Right forelimb (tissue), 1 donor: ENCODE data around the gene C9.
"Not testable (repeated sequence)": the region's sequence is repeated elsewhere in the genome, so short reads cannot be mapped to it uniquely, and the experiment has no call there.

Experiments
- DNase-seq: peaks from one replicate; pipeline ENCODE4 v3.0.0-alpha.2; 2018

The C9 gene

DNA sequence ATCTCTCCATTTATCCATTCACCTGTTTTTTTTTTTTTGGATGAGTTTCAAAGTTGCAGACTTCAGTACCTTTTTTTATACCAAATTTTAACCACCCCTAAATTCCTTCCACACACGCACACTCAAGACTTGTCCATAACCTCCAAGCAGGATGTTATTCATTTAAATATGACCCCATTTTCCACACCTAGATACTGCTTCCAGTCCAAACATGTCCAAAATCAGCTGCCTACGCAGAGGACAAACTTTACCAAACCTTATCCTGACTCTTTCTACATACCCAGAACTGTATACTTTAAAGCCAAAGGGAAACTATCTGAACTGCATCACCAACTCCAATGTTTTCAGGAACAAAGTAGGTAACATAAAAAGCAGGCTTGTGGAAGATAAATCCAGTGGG is 108.9 kb downstream of the C9 start:
- no peak for DNase-seq

DNA sequence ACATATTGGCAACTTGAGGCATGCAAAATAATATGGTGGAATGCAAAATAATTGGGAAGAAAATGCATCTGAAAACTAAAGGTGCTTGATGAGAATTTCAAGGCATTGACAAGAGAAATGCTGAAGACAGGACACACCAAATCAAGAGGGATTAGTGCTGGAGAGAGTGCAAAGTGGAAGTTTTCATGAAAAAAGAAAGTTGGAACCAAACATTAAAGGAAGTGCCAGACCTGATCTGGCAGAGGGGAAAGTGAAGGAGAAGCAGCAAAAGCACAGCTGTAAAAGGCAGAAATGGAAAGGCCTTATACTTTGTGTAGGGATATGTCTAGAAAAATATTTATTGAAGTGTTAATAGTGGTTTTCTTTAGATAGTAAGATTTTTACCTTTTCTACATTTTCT is 109.6 kb downstream of the C9 start:
- no peak for DNase-seq

DNA sequence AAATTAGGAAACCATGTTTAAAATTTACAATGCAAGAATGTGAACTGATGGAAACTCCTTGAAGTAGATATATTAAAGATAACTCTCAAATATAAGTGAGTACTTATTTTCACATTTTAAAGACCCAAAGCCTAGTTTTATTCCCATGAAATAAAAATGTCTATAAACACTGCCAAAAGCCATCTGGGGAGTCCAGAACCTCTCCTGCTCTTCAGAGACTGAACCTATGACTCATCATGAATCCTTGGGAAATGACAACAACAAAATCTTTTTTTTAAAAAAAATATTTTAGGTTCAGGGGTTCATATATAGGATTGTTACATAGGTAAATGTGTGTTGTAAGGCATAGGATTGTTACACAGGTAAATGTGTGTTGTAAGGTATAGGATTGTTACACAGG is 111.1 kb downstream of the C9 start:
- DNase-seq: no peak

DNA sequence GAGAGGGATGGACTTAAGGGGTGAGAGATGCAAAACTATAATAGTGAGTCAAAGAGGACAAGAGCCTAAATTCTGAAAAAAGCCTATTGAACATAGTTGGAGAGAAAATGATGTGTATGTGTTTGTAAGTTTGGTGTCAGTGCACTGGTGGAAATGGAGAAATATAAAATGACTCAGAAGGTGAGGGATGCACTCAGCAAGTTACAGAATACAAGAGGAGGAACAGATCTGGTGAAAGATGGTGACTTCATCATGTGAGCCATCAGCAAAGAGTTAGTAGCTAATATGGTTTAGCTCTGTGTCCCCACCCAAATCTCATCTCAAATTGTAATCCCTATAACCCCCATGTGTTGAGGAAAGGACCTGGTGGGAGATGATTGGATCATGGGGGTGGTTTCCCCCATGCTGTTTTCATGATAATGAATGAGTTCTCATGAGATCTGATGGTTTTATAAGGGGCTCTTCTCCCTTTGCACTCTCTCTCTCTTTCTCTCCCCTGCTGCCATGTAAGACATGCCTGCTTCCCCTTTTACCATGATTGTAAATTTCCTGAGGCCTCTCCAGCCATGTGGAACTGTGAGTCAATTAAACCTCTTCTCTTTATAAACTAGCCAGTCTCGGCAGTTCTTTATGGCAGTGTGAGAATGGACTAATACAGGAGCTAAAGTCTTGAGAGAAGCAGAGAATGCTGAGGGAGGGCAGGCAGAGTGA is 114.6 kb downstream of the C9 start:
- DNase-seq: no peak

DNA sequence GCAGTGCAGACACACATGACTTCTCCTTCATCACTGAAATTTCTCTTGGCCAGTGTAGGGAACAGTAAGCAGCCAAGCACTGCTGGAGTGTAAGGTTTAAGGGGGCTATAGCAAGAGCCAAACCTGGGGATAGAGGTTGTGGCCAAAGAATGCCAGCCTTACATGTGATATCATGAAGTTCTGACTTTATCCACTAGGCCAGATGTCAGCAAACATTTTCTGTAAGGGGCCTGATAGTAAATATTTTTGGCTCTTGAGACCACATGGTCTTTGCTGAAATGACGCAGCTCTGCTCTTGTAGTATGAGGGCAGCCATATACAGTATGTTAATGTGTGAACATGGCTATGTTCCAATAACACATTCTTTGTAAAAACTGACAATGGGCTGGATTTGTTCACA is 115.2 kb downstream of the C9 start:
- no peak for DNase-seq

DNA sequence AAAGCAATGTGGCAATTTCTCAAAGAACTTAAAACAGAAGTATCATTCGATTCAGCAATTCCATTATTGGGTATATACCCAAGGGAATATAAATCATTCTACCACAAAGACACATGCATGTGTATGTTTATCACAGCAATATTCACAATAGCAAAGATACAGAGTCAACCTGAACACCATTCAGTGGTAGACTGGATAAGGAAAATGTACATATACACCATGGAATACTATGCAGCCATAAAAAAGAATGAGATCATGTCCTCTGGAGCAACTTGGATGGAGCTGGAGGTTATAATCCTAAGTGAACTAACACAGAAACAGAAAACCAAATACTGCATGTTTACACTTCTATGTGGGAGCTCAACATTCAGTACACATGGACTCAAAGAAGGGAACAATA is 123.5 kb downstream of the C9 start:
- DNase-seq: no peak

DNA sequence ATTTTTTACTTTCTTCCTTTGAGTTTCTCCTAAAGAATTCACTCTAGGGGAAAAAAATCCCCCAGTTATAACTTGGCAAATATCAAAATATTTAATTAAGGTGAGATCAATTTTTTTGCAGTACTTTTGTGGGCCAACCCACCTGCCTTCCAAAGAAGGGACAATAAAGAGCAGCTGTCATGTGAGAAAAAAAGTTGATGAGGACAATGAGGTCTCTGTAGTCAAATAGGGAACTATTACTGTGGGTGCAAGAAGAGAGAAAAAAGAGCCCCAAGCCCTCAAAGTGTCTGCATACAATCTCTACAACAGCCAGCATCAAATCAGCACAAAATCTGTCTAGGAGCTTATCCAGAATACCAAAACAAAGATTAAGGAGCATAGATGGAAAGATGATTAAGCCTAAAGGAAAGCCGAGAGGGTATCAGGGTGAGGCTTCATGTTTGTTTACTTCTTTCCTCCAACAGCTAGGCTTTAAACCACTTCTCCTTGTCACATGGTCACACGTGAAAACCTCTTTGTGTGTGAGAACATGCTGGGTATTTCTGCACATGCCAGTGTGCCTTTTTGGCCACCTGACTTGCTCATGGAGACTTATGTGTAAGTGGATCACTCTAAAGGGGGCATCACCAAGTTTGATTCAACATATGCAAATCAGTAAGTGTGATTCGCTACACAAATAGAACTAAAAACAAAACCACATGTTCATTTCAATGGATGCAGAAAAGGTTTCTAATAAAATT is 125.8 kb downstream of the C9 start:
- no peak for DNase-seq

DNA sequence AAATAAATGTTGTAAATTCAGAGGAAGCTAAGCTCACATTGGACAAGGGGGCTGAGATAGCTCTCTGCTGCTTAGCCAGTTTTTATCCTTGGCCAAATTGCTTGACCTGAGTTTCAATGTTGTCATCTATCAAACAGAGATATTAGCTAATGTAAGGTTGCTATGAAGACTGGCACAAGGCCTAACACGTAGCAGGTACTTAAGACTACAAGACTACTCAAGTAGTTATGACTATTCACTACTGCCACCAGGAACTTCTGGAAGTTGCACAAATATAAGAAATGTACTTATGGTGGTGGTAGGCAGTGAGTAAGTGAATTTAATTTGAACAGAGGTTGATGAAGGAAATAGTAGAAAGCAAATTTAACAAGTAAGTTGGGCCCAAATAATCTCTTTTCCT is 127.6 kb downstream of the C9 start:
- no peak for DNase-seq

DNA sequence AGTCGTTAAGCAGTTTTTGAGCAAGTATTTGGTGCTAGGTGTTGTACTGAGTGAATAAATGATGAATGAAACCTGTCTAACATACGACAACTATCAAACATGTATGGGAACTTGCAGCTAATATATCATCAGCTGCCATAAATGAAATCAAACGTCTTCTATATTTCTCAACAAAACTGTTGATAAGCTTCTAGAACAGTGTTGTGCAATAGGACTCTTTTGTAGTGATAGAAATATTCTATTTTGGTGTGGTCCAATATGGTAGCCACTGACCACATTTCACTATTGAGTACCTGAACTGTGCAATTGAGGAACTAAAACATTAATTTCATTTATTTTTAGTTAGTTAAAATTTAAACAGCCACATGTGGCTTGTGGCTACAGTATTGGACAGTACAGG is 128.6 kb downstream of the C9 start:
- DNase-seq: no peak

DNA sequence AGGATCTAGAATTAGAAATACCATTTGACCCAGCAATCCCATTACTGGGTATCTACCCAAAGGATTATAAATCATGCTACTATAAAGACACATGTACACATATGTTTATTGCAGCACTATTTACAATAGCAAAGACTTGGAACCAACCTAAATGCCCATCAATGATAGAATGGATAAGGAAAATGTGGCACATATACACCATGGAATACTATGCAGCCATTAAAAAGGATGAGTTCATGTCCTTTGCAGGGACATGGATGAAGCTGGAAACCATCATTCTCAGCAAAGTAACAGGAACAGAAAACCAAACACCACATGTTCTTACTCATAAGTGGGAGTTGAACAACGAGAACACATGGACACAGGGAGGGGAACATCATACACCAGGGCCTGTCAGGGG is 129.8 kb downstream of the C9 start:
- DNase-seq: not testable (repeated sequence)
